Renal cortex interstitium (tissue), 11 donors: ENCODE data around the gene FBP1. TPM values are rescaled to one million over a fixed set of nuclear protein-coding genes. Genes with fewer than 3 reads are reported as not detected.
"Not testable (repeated sequence)": the region's sequence is repeated elsewhere in the genome, so short reads cannot be mapped to it uniquely, and the experiment has no call there.

Source experiments
- DNase-seq, 11 donors: peaks; one replicate each; pipeline ENCODE4 v3.0.0-alpha.2; 2013; ENCODE audit warnings: low read depth in 9 of 11, low spot score in 4 of 11; ENCODE audit errors: extremely low read depth in 1 of 11
- polyA plus RNA-seq, 3 donors: library from polyadenylated mRNA; unstranded; fragments of 120-200 nt; gene quantifications; one replicate each; pipeline ENCODE4 v1.2.1, GENCODE V29; 2013; ENCODE audit not compliant: insufficient read length in 3 of 3

FBP1 gene
- polyA plus RNA-seq, 3 donors: 44.3 to 61.2 (median 48.4) TPM

- DNase-seq: no peak
Observed at GRCh38 chr9:94599102-94599501, 40.2 kb downstream of the FBP1 start.

- no peak for DNase-seq
Observed at GRCh38 chr9:94593459-94594345, 45.6 kb downstream of the FBP1 start, which contains the start of gene FBP2. Gene FBP2, minus strand, starts transcription at chr9:94593824. Its CDS starts 98 bp downstream, at chr9:94593726.

DNA sequence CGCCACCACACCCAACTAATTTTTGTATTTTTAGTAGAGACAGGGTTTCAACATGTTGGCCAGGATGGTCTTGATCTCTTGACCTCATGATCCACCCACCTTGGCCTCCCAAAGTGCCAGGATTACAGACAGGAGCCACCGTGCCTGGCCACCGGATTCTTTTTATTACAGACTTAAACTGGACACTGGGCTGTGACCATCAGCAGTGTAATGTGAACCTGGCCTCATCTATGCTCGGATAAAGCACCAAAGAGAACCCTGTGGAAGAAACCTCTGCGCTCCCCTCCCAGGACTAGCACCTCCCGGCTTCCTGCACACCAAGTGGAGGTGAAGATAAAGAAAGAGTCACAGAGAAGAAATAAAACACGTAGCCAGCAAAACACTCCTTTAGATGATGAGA, 46.6 kb downstream of the FBP1 start:
- DNase-seq: not testable (repeated sequence)

- no peak for DNase-seq
Observed at GRCh38 chr9:94591876-94592275, 47.4 kb downstream of the FBP1 start.

GRCh38 chr9:94591046-94591545, 48.2 kb downstream of the FBP1 start:
- not testable (repeated sequence) for DNase-seq

- DNase-seq: no peak
Observed at GRCh38 chr9:94588681-94589080, 50.6 kb downstream of the FBP1 start.

DNA sequence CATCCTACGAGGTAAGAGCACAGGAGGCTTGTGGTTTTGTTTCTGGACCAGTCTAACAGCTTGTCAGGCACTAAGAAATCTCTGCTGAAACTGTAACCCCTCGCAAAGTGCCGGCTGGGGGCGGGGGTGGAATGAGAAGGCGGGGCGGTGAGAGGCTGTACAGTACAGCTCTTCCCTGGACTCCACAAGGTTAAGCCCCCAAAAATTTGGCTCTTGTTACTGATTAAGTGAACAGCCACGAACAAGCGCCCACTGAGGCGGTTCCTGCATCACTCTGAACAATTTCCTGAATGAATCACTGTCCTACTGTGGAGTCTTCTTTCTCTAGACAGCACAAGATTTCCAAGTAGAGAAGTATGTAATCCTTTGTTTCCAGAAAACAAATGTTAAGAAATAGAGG, 52.5 kb downstream of the FBP1 start:
- DNase-seq: no peak

DNA sequence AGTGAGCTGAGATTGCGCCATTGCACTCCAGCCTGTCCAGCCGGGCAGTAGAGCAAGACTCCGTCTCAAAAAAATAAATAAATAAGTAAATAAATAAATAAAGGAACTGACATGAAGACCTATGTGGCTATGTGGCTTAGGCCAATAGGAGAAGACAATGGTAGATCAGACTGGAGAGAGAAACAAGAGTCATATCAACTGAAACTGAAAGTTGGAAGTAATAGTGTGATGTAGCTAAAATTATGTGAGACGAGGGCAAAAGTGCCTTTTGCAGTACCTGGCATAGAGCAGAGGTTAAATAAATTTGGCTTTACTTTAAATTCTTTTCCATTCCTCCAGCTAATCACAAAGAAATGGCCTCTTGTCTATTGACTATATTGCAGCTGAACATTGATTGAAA, 53.0 kb downstream of the FBP1 start:
- no peak for DNase-seq

GRCh38 chr9:94584555-94584954, 54.8 kb downstream of the FBP1 start:
- no peak for DNase-seq

DNA sequence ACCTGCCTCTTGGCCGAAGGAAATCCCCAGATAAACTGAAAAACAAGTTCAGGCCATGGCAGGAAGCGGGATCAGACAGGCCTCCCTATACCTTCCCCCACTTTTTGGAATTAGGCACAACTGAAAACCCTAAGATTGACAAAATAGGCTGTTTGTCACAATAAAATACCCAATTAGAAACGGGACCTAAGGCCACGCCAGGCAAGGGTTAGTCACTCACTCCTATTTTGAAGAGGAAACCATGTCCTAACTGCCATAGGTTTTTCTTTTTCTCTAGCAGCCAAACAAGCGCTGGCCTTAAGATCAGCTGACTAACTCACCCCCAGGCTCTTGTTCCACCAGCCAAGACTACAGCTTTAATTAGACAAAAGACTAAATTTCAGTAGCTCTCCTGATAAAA, 57.6 kb downstream of the FBP1 start:
- no peak for DNase-seq

- no peak for DNase-seq
Observed at GRCh38 chr9:94577571-94577970, 61.7 kb downstream of the FBP1 start.

- DNase-seq: no peak
Observed at GRCh38 chr9:94577036-94577435, 62.3 kb downstream of the FBP1 start.

DNA sequence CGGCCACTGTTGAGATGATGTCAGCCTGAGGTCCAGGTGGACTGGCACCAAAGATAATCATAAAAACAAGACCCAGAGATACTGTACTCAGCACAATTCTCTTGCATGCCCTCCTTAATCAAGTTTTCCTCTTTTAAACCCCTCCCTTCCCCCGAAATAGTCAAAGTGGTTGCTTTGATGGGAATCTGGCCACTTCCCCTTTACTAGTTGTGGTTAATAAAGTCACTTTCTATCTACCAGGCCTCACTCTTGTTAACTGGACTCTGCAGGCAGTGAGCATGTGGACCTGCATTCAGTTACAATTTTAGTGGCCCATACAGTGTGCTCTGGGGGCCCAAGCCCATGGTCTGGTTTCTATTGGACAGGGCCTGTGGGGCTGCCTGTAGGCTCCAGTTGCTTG, 63.2 kb downstream of the FBP1 start:
- no peak for DNase-seq

- DNase-seq: no peak
Observed at GRCh38 chr9:94568972-94569712, 70.2 kb downstream of the FBP1 start.

DNA sequence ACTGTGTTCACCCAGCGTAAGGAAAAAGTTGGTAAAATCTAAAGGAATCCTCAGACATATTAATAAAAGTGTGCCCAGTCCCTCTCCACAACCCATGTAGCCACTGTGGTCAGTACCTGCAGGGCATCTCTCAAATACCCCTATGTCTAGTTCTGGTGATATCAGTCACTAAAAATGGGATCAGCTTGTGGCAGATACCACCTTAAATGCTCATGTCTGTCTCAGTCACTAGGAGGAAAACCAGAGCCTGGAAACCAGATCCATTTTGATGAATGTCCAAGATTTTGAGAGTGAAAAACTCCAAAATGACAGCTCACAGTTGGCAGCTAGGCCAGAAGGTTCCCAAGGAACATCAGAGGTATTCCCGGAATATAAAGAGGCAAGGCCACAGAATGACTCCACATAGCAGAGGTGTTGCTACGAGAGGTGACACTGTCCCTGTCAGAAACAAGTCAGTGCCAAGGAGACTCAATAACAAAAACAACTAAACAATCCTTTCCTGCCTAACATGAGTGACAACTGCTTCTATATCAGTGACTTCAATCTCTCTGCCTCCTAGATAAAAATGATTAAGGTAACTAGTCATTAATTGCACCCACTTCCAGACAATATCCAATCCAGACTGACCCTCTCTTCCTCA, 70.9 kb downstream of the FBP1 start:
- no peak for DNase-seq

DNA sequence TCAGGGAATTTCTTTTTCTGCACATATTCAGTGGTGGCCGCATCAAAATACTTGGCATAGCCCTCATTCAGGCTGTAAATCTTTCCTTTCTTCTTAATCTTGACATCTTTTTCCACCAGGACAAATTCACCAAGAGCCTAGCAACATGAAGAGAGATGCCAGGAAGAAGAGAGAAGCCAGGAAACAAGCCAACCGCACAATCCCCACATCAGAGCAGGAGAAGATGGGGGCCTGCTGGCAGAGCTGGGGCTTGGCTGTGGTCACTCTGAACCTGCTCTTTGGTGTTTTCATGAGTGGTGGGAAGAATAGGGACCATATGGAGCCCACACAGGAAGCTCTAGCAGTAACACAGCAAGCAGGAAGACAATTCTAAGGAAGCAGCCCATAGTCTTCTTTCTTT, 72.0 kb downstream of the FBP1 start:
- no peak for DNase-seq

GRCh38 chr9:94566550-94566949, 72.8 kb downstream of the FBP1 start:
- no peak for DNase-seq

DNA sequence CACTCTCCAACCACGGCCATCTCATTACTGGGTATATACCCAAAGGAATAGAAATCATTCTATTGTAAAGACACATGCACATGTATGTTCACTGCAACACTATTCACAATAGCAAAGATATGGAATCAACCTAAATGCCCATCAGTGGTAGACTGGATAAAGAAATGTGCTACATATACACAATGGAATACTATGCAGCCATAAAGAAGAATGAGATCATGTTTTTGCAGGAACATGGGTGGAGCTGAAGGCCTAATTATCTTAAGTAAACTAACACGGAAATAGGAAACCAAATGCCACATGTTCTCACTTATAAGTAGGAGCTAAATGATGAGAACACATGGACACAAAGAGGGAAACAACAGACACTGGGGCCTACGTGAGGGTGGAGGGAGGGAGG, 75.0 kb downstream of the FBP1 start:
- DNase-seq: not testable (repeated sequence)

DNA sequence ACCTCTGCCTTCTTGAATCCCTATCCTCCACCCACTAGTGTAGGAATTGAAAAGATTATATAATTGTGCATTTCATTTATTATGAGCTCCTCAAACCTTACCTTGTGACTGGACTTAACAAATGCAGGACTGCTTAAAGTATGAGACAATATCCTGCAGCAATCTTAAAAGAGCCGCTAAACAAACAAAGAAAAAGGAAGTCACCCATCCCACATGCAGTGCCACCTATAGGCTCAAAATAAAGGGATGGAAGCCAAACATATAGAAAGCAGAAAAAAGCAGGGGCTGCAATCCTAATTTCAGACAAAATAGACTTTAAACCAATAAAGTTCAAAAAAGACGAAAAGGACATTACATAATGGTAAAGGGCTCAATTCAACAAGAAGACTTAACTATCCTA, 75.8 kb downstream of the FBP1 start:
- no peak for DNase-seq

GRCh38 chr9:94560237-94560636, 79.1 kb downstream of the FBP1 start:
- no peak for DNase-seq
